RPMI8226 (cell line): ENCODE measurements around the gene MEIS2.
"Not testable (repeated sequence)": the region's sequence is repeated elsewhere in the genome, so short reads cannot be mapped to it uniquely, and the experiment has no call there.

ENCODE experiments used
- DNase-seq: peaks from one replicate; pipeline ENCODE4 v3.0.0-alpha.2; 2015

MEIS2 gene

GRCh38 chr15:37004373-37004869 lies 95.9 kb downstream of the MEIS2 start:
- no peak for DNase-seq

- DNase-seq = no peak
These were observed 98.2 kb downstream of the MEIS2 start for GRCh38 chr15:37002041-37002672.

- no peak for DNase-seq
These were observed 98.9 kb downstream of the MEIS2 start for GRCh38 chr15:37001417-37001816.

GRCh38 chr15:36999778-37000177 lies 100.6 kb downstream of the MEIS2 start:
- DNase-seq = no peak

GRCh38 chr15:36996538-36997181 lies 103.7 kb downstream of the MEIS2 start:
- no peak for DNase-seq

GRCh38 chr15:36996121-36996520 lies 104.2 kb downstream of the MEIS2 start:
- DNase-seq = no peak

GRCh38 chr15:36994790-36995189 lies 105.6 kb downstream of the MEIS2 start:
- DNase-seq = no peak

- DNase-seq = no peak
These were observed 107.9 kb downstream of the MEIS2 start for GRCh38 chr15:36992454-36992853.

GRCh38 chr15:36988947-36989346 lies 111.4 kb downstream of the MEIS2 start:
- DNase-seq = no peak

GRCh38 chr15:36982430-36982829 lies 117.9 kb downstream of the MEIS2 start:
- no peak for DNase-seq

GRCh38 chr15:36980281-36980680 lies 120.1 kb downstream of the MEIS2 start:
- DNase-seq = not testable (repeated sequence)

- DNase-seq = no peak
These were observed 121.7 kb downstream of the MEIS2 start for GRCh38 chr15:36978625-36979024.

GRCh38 chr15:36978126-36978525 lies 122.2 kb downstream of the MEIS2 start:
- DNase-seq = no peak

- DNase-seq = no peak
These were observed 122.7 kb downstream of the MEIS2 start for GRCh38 chr15:36977659-36978058.

- DNase-seq = no peak
These were observed 127.6 kb downstream of the MEIS2 start for GRCh38 chr15:36972704-36973103.

- DNase-seq = no peak
These were observed 129.8 kb downstream of the MEIS2 start for GRCh38 chr15:36970522-36970921.

- DNase-seq = no peak
These were observed 132.4 kb downstream of the MEIS2 start for GRCh38 chr15:36967929-36968328.

GRCh38 chr15:36966708-36967107 lies 133.6 kb downstream of the MEIS2 start:
- DNase-seq = no peak

- no peak for DNase-seq
These were observed 134.6 kb downstream of the MEIS2 start for GRCh38 chr15:36965570-36966342.

GRCh38 chr15:36964626-36965025 lies 135.7 kb downstream of the MEIS2 start:
- DNase-seq = no peak

- DNase-seq = no peak
These were observed 138.4 kb downstream of the MEIS2 start for GRCh38 chr15:36961956-36962355.

- DNase-seq = no peak
These were observed 139.5 kb downstream of the MEIS2 start for GRCh38 chr15:36960947-36961227.

GRCh38 chr15:36960179-36960946 lies 140.0 kb downstream of the MEIS2 start:
- no peak for DNase-seq
